Measurements from ENCODE around the gene PRSS36.

Gene PRSS36

GRCh38 chr16:31110106-31111034 is 39.5 kb downstream of the PRSS36 start:
- H3K27ac ChIP-seq = peak overlapping the region; percentile 92
- ChIA-PET POLR2A (ENCODE audit: low non-redundant PET) (no interaction called here), CTCF (interaction anchor here (0.6 kb wide), 1 partner anchor 189 kb away, joined by 4 read pairs; no protein-coding TSS in a partner anchor)
- DNase-seq (ENCODE audit: low spot score) = no peak
- no peak for TF ChIP-seq CTCF (conservative IDR thresholded peaks at IDR 0.05; ENCODE audit: low read depth)

GRCh38 chr16:31109622-31110021 is 40.2 kb downstream of the PRSS36 start:
- peak overlapping the region; percentile 92 for H3K27ac ChIP-seq
- DNase-seq (ENCODE audit: low spot score) = no peak
- CTCF ChIA-PET = no interaction called here
- no peak for TF ChIP-seq CTCF (conservative IDR thresholded peaks at IDR 0.05; ENCODE audit: low read depth)
- POLR2A ChIA-PET (ENCODE audit: low non-redundant PET) = no interaction called here

- TF ChIP-seq CTCF (conservative IDR thresholded peaks at IDR 0.05; ENCODE audit: low read depth) = no peak
- POLR2A ChIA-PET (ENCODE audit: low non-redundant PET) = no interaction called here
- CTCF ChIA-PET = no interaction called here
- peak overlapping the region; percentile 92 for H3K27ac ChIP-seq
- DNase-seq (ENCODE audit: low spot score) = no peak
Measured at GRCh38 chr16:31108794-31109558, 40.9 kb downstream of the PRSS36 start.

- peak; percentile 64 for DNase-seq (ENCODE audit: low spot score)
- ChIA-PET POLR2A (ENCODE audit: low non-redundant PET) (no interaction called here), CTCF (no interaction called here)
- no peak for TF ChIP-seq CTCF (conservative IDR thresholded peaks at IDR 0.05; ENCODE audit: low read depth)
- peak within 1 kb of the TSS; percentile 92 for H3K27ac ChIP-seq
Measured at GRCh38 chr16:31108035-31108793, 41.7 kb downstream of the PRSS36 start, which contains the start of gene BCKDK. BCKDK (plus strand) TSS chr16:31108386; CDS start chr16:31109224, 838 bp downstream.

- no peak for TF ChIP-seq CTCF (conservative IDR thresholded peaks at IDR 0.05; ENCODE audit: low read depth)
- peak overlapping the region; percentile 92 for H3K27ac ChIP-seq
- CTCF ChIA-PET = no interaction called here
- POLR2A ChIA-PET (ENCODE audit: low non-redundant PET) = no interaction called here
- DNase-seq (ENCODE audit: low spot score) = no peak
Measured at GRCh38 chr16:31107465-31107867, 42.4 kb downstream of the PRSS36 start.

Measured in RWPE1 (cell line).